Activated CD8-positive, alpha-beta memory T cell treated with anti-CD3 and anti-CD28 coated beads for 4 hours (primary cell): Measurements from ENCODE around the gene BPTF.
A peak's percentile ranks its signal among the peaks of the same experiment; 100 is the strongest.
"Not testable (repeated sequence)": the region's sequence is repeated elsewhere in the genome, so short reads cannot be mapped to it uniquely, and the experiment has no call there.

Experiments used
- DNase-seq, 2 donors: peaks; one replicate each; pipeline ENCODE4 v3.0.0-alpha.2; 2020; ENCODE audit warnings: low read depth in 2 of 2

The BPTF gene

GRCh38 chr17:67891481-67892119 lies 66.3 kb downstream of the BPTF start:
- no peak for DNase-seq

- DNase-seq = no peak
Measured at GRCh38 chr17:67902511-67903231, 77.4 kb downstream of the BPTF start.

GRCh38 chr17:67905298-67905697 lies 80.0 kb downstream of the BPTF start:
- not testable (repeated sequence) for DNase-seq

- not testable (repeated sequence) for DNase-seq
Measured at GRCh38 chr17:67910117-67910803, 85.0 kb downstream of the BPTF start.

GRCh38 chr17:67911059-67911782 lies 85.9 kb downstream of the BPTF start:
- no peak for DNase-seq

GRCh38 chr17:67912088-67912487 lies 86.8 kb downstream of the BPTF start:
- DNase-seq = no peak

- DNase-seq = no peak
Measured at GRCh38 chr17:67912656-67913055, 87.4 kb downstream of the BPTF start.

GRCh38 chr17:67920212-67920611 lies 94.9 kb downstream of the BPTF start:
- no peak for DNase-seq

GRCh38 chr17:67922503-67922902 lies 97.2 kb downstream of the BPTF start:
- no peak for DNase-seq

GRCh38 chr17:67928842-67929241 lies 103.5 kb downstream of the BPTF start:
- not testable (repeated sequence) for DNase-seq

- no peak for DNase-seq
Measured at GRCh38 chr17:67931227-67931626, 105.9 kb downstream of the BPTF start.

GRCh38 chr17:67942810-67943209 lies 117.5 kb downstream of the BPTF start:
- DNase-seq = no peak

- DNase-seq = no peak
Measured at GRCh38 chr17:67944035-67944434, 118.7 kb downstream of the BPTF start.

GRCh38 chr17:67946513-67946912 lies 121.2 kb downstream of the BPTF start:
- DNase-seq = no peak

- DNase-seq = no peak
Measured at GRCh38 chr17:67947325-67947813, 122.1 kb downstream of the BPTF start.

- no peak for DNase-seq
Measured at GRCh38 chr17:67950945-67951344, 125.6 kb downstream of the BPTF start.

GRCh38 chr17:67959510-67959909 lies 134.2 kb downstream of the BPTF start:
- no peak for DNase-seq

- DNase-seq = not testable (repeated sequence)
Measured at GRCh38 chr17:67960276-67960675, 135.0 kb downstream of the BPTF start.

GRCh38 chr17:67962156-67962555 lies 136.9 kb downstream of the BPTF start:
- DNase-seq = not testable (repeated sequence)

GRCh38 chr17:67963145-67963572 lies 137.9 kb downstream of the BPTF start:
- DNase-seq = peak; percentile 52 to 56

GRCh38 chr17:67970783-67971182 lies 145.5 kb downstream of the BPTF start:
- DNase-seq = no peak

- DNase-seq = no peak
Measured at GRCh38 chr17:67974185-67974584, 148.9 kb downstream of the BPTF start.
